Upper lobe of left lung (tissue), 4 donors: ENCODE data around the gene OMA1.

Experiments
- EP300 ChIP-seq, 4 donors: sonication (generic); formaldehyde crosslinking; IDR thresholded peaks; one replicate each; pipeline ENCODE4 v1.5.1; 2017; ENCODE audit warnings: antibody characterized with exemption in 4 of 4, control low read depth in 2 of 4
- POLR2A ChIP-seq, 4 donors: fragments of 450-650 bp; IDR thresholded peaks; one replicate each; pipeline ENCODE4 v1.5.1; 2016 to 2017; ENCODE audit warnings: antibody characterized with exemption in 4 of 4, mild to moderate bottlenecking in 2 of 4
- POLR2AphosphoS5 ChIP-seq, 2 donors: sonication (generic); formaldehyde crosslinking; IDR thresholded peaks; one replicate each; pipeline ENCODE4 v1.5.1; 2017; ENCODE audit warnings: antibody characterized with exemption in 2 of 2
- TF ChIP-seq, protein P1 (sequence below), 6 experiments: fragments of 450-650 bp in 4 of 6; fragments of 200-600 bp in 2 of 6; sonication (generic) in 2 of 6; IDR thresholded peaks; one replicate each; pipeline ENCODE4 v1.5.1; 2016 to 2019; ENCODE audit warnings: antibody characterized with exemption in 6 of 6

DNA sequence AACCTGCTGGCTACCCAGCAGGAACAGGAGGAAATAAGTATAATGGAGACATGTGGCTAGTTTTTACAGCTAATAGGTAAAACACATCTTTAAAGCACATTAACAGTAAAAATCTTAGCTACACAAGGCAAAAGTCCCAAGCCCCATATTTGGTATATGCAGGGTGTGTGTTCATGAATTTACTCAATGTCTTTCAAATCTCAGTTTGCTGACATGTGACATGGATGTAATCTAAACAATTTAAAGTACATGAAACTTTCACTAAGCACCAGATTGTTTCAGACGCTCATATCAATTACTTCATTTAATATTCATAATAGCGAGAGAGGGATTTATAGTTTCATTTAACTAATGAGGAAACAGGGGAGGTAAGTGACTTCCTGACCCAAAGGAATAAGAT is 26.6 kb upstream of the OMA1 start:
- TF ChIP-seq, protein P1, sequence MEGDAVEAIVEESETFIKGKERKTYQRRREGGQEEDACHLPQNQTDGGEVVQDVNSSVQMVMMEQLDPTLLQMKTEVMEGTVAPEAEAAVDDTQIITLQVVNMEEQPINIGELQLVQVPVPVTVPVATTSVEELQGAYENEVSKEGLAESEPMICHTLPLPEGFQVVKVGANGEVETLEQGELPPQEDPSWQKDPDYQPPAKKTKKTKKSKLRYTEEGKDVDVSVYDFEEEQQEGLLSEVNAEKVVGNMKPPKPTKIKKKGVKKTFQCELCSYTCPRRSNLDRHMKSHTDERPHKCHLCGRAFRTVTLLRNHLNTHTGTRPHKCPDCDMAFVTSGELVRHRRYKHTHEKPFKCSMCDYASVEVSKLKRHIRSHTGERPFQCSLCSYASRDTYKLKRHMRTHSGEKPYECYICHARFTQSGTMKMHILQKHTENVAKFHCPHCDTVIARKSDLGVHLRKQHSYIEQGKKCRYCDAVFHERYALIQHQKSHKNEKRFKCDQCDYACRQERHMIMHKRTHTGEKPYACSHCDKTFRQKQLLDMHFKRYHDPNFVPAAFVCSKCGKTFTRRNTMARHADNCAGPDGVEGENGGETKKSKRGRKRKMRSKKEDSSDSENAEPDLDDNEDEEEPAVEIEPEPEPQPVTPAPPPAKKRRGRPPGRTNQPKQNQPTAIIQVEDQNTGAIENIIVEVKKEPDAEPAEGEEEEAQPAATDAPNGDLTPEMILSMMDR (IDR thresholded peaks at IDR 0.05) = no peak
- TF ChIP-seq POLR2AphosphoS5 (IDR thresholded peaks at IDR 0.05) = no peak
- no peak for TF ChIP-seq POLR2A (IDR thresholded peaks at IDR 0.05)
- no peak for TF ChIP-seq EP300 (IDR thresholded peaks at IDR 0.05)
